HEK293 (cell line): Measurements from ENCODE around the gene C1orf74.

Source experiments
- CTCF ChIA-PET: fragments of 350-600 bp; formaldehyde crosslinking; extraction: SDS; loops from one replicate; lab custom pipeline; 2021; ENCODE audit warnings: antibody characterized with exemption; lab: Yijun Ruan, JAX
- POLR2A ChIA-PET: fragments of 300-600 bp; formaldehyde crosslinking; extraction: SDS; loops from one replicate; lab custom pipeline; 2020; ENCODE audit warnings: antibody characterized with exemption, inconsistent platforms; lab: Yijun Ruan, JAX
- H3K27ac ChIP-seq: fragments of 200-500 bp; sonication (Bioruptor generic); 2 replicates; pipeline ENCODE4 v1.5.1; 2014; ENCODE audit warnings: low read depth, low read length, control low read depth, inconsistent platforms; ENCODE audit errors: extremely low read depth
- H3K36me3 ChIP-seq, 2 experiments: fragments of 200-500 bp in 1 of 2; sonication (Bioruptor generic) in 1 of 2; 1 replicate in 1 of 2; 2 replicates in 1 of 2; pipeline ENCODE4 v1.5.1; 2014 to 2017; ENCODE audit warnings: inconsistent platforms in 2 of 2, low read length in 2 of 2; ENCODE audit not compliant: control insufficient read depth in 2 of 2, insufficient read depth in 1 of 2
- H3K4me1 ChIP-seq: fragments of 200-500 bp; sonication (Bioruptor generic); 2 replicates; pipeline ENCODE4 v1.5.1; 2014; ENCODE audit warnings: mild to moderate bottlenecking, low read length, inconsistent platforms; ENCODE audit not compliant: control insufficient read depth, insufficient read depth
- H3K4me3 ChIP-seq: 2 replicates; pipeline ENCODE4 v1.5.1; 2011; ENCODE audit warnings: low read depth, mild to moderate bottlenecking, control low read depth, low read length, moderate library complexity
- H3K9me3 ChIP-seq: fragments of 200-500 bp; sonication (Bioruptor generic); 2 replicates; pipeline ENCODE4 v1.5.1; 2014; ENCODE audit warnings: low read depth, low read length, inconsistent platforms; ENCODE audit not compliant: control insufficient read depth, insufficient read depth
- INSM2 ChIP-seq: fragments of 450-650 bp; formaldehyde crosslinking; IDR thresholded peaks from 2 replicates; pipeline ENCODE4 v1.5.1; 2016; ENCODE audit warnings: missing biosample characterization, missing genetic modification characterization
- PATZ1 ChIP-seq: fragments of 450-650 bp; formaldehyde crosslinking; IDR thresholded peaks from 2 replicates; pipeline ENCODE4 v1.5.1; 2016; ENCODE audit warnings: missing biosample characterization, missing genetic modification characterization
- RBAK ChIP-seq: fragments of 450-650 bp; formaldehyde crosslinking; IDR thresholded peaks from 2 replicates; pipeline ENCODE4 v1.5.1; 2016; ENCODE audit warnings: missing biosample characterization, missing genetic modification characterization
- SALL2 ChIP-seq: fragments of 450-650 bp; formaldehyde crosslinking; IDR thresholded peaks from 2 replicates; pipeline ENCODE4 v1.5.0; 2017; ENCODE audit warnings: missing biosample characterization, mild to moderate bottlenecking, missing genetic modification characterization, borderline replicate concordance
- SCRT1 ChIP-seq: fragments of 450-650 bp; formaldehyde crosslinking; IDR thresholded peaks from 2 replicates; pipeline ENCODE4 v1.5.1; 2016; ENCODE audit warnings: missing biosample characterization, missing genetic modification characterization, borderline replicate concordance
- SCRT2 ChIP-seq: fragments of 450-650 bp; formaldehyde crosslinking; IDR thresholded peaks from 2 replicates; pipeline ENCODE4 v1.5.1; 2016; ENCODE audit warnings: missing biosample characterization, missing genetic modification characterization
- ZIC2 ChIP-seq: fragments of 450-650 bp; formaldehyde crosslinking; IDR thresholded peaks from 2 replicates; pipeline ENCODE4 v1.5.1; 2016; ENCODE audit warnings: missing biosample characterization, missing genetic modification characterization
- ZNF214 ChIP-seq: fragments of 450-650 bp; formaldehyde crosslinking; IDR thresholded peaks from 2 replicates; pipeline ENCODE4 v1.5.1; 2017; ENCODE audit warnings: missing biosample characterization, mild to moderate bottlenecking, missing genetic modification characterization, borderline replicate concordance
- ZNF501 ChIP-seq: fragments of 450-650 bp; formaldehyde crosslinking; IDR thresholded peaks from 2 replicates; pipeline ENCODE4 v1.5.1; 2016; ENCODE audit warnings: missing biosample characterization, missing genetic modification characterization
- ZNF692 ChIP-seq: fragments of 450-650 bp; formaldehyde crosslinking; IDR thresholded peaks from 2 replicates; pipeline ENCODE4 v1.5.1; 2016; ENCODE audit warnings: missing biosample characterization, missing genetic modification characterization
- ZNF792 ChIP-seq: fragments of 450-650 bp; formaldehyde crosslinking; IDR thresholded peaks from 2 replicates; pipeline ENCODE4 v1.5.1; 2016; ENCODE audit warnings: missing biosample characterization, missing genetic modification characterization

Gene C1orf74

GRCh38 chr1:209737118-209737505, 47.2 kb downstream of the C1orf74 start:
- TF ChIP-seq RBAK (tag by site-specific recombination): no peak
- TF ChIP-seq SCRT2 (tag by site-specific recombination): peak; percentile 65
- TF ChIP-seq SCRT1: 0 out of 2 replicates have a peak, but pooled peaks have one; percentile 20
- TF ChIP-seq, all 188 proteins: peak for 2
- no peak overlapping the region for H3K27ac ChIP-seq
- no peaks in the 10 kb centered on the region for H3K9me3 ChIP-seq
- no peaks in the 10 kb centered on the region for H3K4me1 ChIP-seq
- H3K4me3 ChIP-seq: no peak overlapping the region
- POLR2A ChIA-PET: no interaction called here
- CTCF ChIA-PET: interaction anchor here (0.8 to 4.4 kb wide), 4 partner anchors 8 to 44 kb away, joined by 3 to 28 read pairs (median 6); no protein-coding TSS in a partner anchor
- no peaks in the 10 kb centered on the region for H3K36me3 ChIP-seq

- no peak for TF ChIP-seq INSM2 (tag by site-specific recombination)
- POLR2A ChIA-PET: no interaction called here
- CTCF ChIA-PET: interaction anchor here (0.8 to 4.4 kb wide), 4 partner anchors 8 to 43 kb away, joined by 3 to 28 read pairs (median 6); no protein-coding TSS in a partner anchor
Observed at GRCh38 chr1:209736490-209737117, 47.8 kb downstream of the C1orf74 start.

GRCh38 chr1:209733409-209734192, 50.8 kb downstream of the C1orf74 start:
- Histone ChIP-seq H3K36me3 (no peaks in the 10 kb centered on the region), H3K27ac (no peak overlapping the region), H3K9me3 (no peaks in the 10 kb centered on the region), H3K4me1 (no peaks in the 10 kb centered on the region), H3K4me3 (no peak overlapping the region)
- TF ChIP-seq ZNF792 (tag by site-specific recombination) (no peak), ZNF214 (tag by site-specific recombination) (no peak), ZNF692 (tag by site-specific recombination) (no peak), ZIC2 (no peak), PATZ1 (tag by site-specific recombination) (no peak), SALL2 (tag by site-specific recombination) (no peak), ZNF501 (tag by site-specific recombination) (no peak)
- ChIA-PET POLR2A (no interaction called here), CTCF (interaction anchor here (0.7 to 4.4 kb wide), 2 partner anchors 14 to 1743 kb away, joined by 3 to 28 read pairs; no protein-coding TSS in a partner anchor)

More at GRCh38 chr1:209736490-209737117, 47.8 kb downstream of the C1orf74 start:
- no peaks in the 10 kb centered on the region for H3K36me3 ChIP-seq
- no peak overlapping the region for H3K27ac ChIP-seq
- H3K9me3 ChIP-seq: no peaks in the 10 kb centered on the region
- no peak overlapping the region for H3K4me3 ChIP-seq
- no peaks in the 10 kb centered on the region for H3K4me1 ChIP-seq
